ENCODE data around the gene EXOG.

- TF ChIP-seq CTCF (IDR thresholded peaks at IDR 0.05) (no peak), POLR2AphosphoS5 (IDR thresholded peaks at IDR 0.05) (no peak)
These were observed 69.4 kb downstream of the EXOG start for GRCh38 chr3:38565339-38566214.

Data from suprapubic skin (tissue), 3 donors.